ENCODE measurements around the gene RAB37.

RAB37 gene

GRCh38 chr17:74745548-74746177, 8.6 kb downstream of the RAB37 start:
- TF ChIP-seq ZFX (IDR thresholded peaks at IDR 0.05) (no peak), CTCF (conservative IDR thresholded peaks at IDR 0.05) (no peak)
- peak overlapping the region; percentile 51; the same call in 1 of the 2 replicates for H3K27ac ChIP-seq

GRCh38 chr17:74746376-74746775, 9.3 kb downstream of the RAB37 start:
- no peak overlapping the region for H3K27ac ChIP-seq
- no peak for TF ChIP-seq CTCF (conservative IDR thresholded peaks at IDR 0.05)
- no peak for TF ChIP-seq ZFX (IDR thresholded peaks at IDR 0.05)

- no peak overlapping the region for H3K27ac ChIP-seq
- TF ChIP-seq ZFX (IDR thresholded peaks at IDR 0.05) (no peak), CTCF (conservative IDR thresholded peaks at IDR 0.05) (no peak)
These were observed 9.9 kb downstream of the RAB37 start for GRCh38 chr17:74746922-74747321.

- peak overlapping the region; percentile 98 for H3K27ac ChIP-seq
- TF ChIP-seq ZFX (IDR thresholded peaks at IDR 0.05), result no peak
- no peak; the same call in 1 of the 2 replicates for TF ChIP-seq CTCF (conservative IDR thresholded peaks at IDR 0.05)
These were observed 11.1 kb downstream of the RAB37 start for GRCh38 chr17:74748279-74748528.

- TF ChIP-seq ZFX (IDR thresholded peaks at IDR 0.05), result peak; percentile 60; the same call in 1 of the 2 replicates
- TF ChIP-seq CTCF (conservative IDR thresholded peaks at IDR 0.05), result no peak; the same call in 1 of the 2 replicates
- H3K27ac ChIP-seq, result peak within 1 kb of the TSS; percentile 98
These were observed 11.6 kb downstream of the RAB37 start, which contains the start of gene NHERF1 for GRCh38 chr17:74748529-74749278. Gene NHERF1, plus strand, starts transcription at chr17:74748628. Its CDS starts 219 bp downstream, at chr17:74748847.

- peak overlapping the region; percentile 98 for H3K27ac ChIP-seq
- TF ChIP-seq CTCF (conservative IDR thresholded peaks at IDR 0.05), result no peak
- 0 out of 2 replicates have a peak, but pooled peaks have one; percentile 50 for TF ChIP-seq ZFX (IDR thresholded peaks at IDR 0.05)
These were observed 12.4 kb downstream of the RAB37 start for GRCh38 chr17:74749279-74750038.

GRCh38 chr17:74750039-74750326, 12.9 kb downstream of the RAB37 start:
- H3K27ac ChIP-seq, result peak overlapping the region; percentile 98

More at GRCh38 chr17:74750039-74750326, 12.9 kb downstream of the RAB37 start:
- TF ChIP-seq CTCF (conservative IDR thresholded peaks at IDR 0.05) (no peak), ZFX (IDR thresholded peaks at IDR 0.05) (no peak)

Measured in C4-2B (cell line).